Stimulated activated CD8-positive, alpha-beta memory T cell treated with anti-CD3 and anti-CD28 coated beads, Interleukin-7, amount 100 ng/mL, for 1 hour (primary cell): Measurements from ENCODE around the gene ST8SIA5.

Experiments used
- DNase-seq, 2 donors: peaks; one replicate each; pipeline ENCODE4 v3.0.0-alpha.2; 2020; ENCODE audit warnings: low read depth in 2 of 2

The ST8SIA5 gene

GRCh38 chr18:46627136-46627535 lies 129.7 kb downstream of the ST8SIA5 start:
- DNase-seq: no peak

GRCh38 chr18:46625069-46625468 lies 131.8 kb downstream of the ST8SIA5 start:
- DNase-seq: no peak

DNA sequence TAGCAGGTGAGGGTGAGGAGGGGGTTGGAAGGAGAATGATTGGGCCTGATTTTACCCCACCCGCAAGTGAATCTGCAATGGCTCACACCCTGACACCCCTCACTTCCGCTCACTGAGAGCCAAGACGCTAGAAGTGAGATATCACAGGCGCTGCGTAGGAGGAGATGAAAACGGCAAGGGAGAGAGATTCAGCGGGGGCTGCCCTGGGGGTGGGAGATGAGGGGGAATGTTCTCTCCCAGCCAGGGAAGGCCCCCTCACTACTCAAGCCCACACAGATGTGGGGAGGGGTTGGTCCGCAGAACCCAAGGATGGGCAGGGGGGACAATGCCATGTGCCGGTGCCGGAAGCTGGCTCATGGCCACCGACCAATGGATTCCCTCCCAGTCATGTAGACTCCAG lies 132.7 kb downstream of the ST8SIA5 start:
- DNase-seq: no peak

DNA sequence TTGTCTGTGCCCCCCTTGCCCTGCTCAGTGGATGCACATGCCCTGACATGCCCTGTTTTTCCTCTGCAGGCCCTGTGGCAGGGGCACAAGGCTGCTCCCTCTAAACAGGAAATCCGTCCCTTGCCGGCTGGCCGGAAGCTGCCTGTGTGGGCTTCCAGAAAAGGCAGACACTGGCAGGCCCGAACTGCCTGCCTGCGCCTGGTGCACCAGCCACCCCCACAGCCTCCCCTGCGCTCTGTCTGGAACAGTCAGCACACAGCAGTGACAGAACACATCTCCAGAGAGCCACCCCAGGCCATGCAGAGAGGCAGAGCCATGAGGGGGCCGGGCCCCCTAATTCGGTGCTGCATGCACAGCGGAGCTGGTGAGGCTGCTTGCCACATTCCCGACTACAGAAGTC lies 133.3 kb downstream of the ST8SIA5 start:
- no peak for DNase-seq

- no peak for DNase-seq
Observed at GRCh38 chr18:46622999-46623398, 133.9 kb downstream of the ST8SIA5 start.

GRCh38 chr18:46622451-46622850 lies 134.4 kb downstream of the ST8SIA5 start:
- no peak for DNase-seq

GRCh38 chr18:46621871-46622270 lies 135.0 kb downstream of the ST8SIA5 start:
- no peak for DNase-seq

GRCh38 chr18:46621111-46621766 lies 135.6 kb downstream of the ST8SIA5 start:
- no peak for DNase-seq

DNA sequence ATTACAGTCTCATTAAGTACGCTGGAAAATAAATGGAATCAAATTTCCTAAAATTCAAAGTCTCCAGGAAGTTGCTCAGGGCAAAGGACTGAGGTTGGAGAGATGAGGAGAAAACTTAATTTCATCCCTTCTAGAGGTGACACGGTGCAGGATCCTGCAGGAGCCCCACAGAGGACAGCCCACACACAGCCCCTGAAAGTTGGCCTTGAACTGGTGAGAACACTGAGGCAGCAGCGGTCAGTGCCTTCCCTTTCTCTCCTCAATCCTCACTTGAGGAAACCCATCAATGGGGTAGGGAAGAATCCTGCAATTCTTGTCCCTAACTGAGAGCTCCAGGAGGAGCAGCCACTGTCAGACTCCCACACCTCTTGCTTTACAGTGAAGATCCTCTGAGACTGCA lies 137.3 kb downstream of the ST8SIA5 start:
- DNase-seq: no peak
